Stimulated activated CD8-positive, alpha-beta memory T cell treated with anti-CD3 and anti-CD28 coated beads, Interleukin-2, amount 100 ng/mL, for 1 hour (primary cell): ENCODE results near the gene LACRT.
"Not testable (repeated sequence)": the region's sequence is repeated elsewhere in the genome, so short reads cannot be mapped to it uniquely, and the experiment has no call there.

Experiments
- DNase-seq, 2 donors: peaks; one replicate each; pipeline ENCODE4 v3.0.0-alpha.2; 2020; ENCODE audit warnings: low read depth in 2 of 2

The LACRT gene

GRCh38 chr12:54634795-54635194, at the start of gene LACRT:
Gene LACRT, minus strand, starts transcription at chr12:54634895. Its CDS starts 54 bp downstream, at chr12:54634841.
- DNase-seq = no peak

- DNase-seq = no peak
These were observed 48.7 kb upstream of the LACRT start for GRCh38 chr12:54683398-54683797.

- no peak for DNase-seq
These were observed 48.0 kb upstream of the LACRT start for GRCh38 chr12:54682674-54683073.

- no peak for DNase-seq
These were observed 45.7 kb upstream of the LACRT start for GRCh38 chr12:54680374-54680773.

GRCh38 chr12:54678131-54678530, 43.4 kb upstream of the LACRT start:
- DNase-seq = no peak

GRCh38 chr12:54667945-54668344, 33.2 kb upstream of the LACRT start:
- DNase-seq = no peak

GRCh38 chr12:54666008-54666407, 31.3 kb upstream of the LACRT start:
- no peak for DNase-seq

GRCh38 chr12:54665022-54665635, 30.4 kb upstream of the LACRT start:
- not testable (repeated sequence) for DNase-seq

- no peak for DNase-seq
These were observed 28.9 kb upstream of the LACRT start for GRCh38 chr12:54663603-54664002.

- DNase-seq = no peak
These were observed 27.3 kb upstream of the LACRT start for GRCh38 chr12:54662026-54662425.

GRCh38 chr12:54661048-54661447, 26.4 kb upstream of the LACRT start:
- DNase-seq = no peak

GRCh38 chr12:54660320-54660962, 25.7 kb upstream of the LACRT start:
- no peak for DNase-seq

GRCh38 chr12:54658306-54659264, 23.9 kb upstream of the LACRT start:
- DNase-seq = no peak

GRCh38 chr12:54657105-54657607, 22.5 kb upstream of the LACRT start:
- DNase-seq = no peak

GRCh38 chr12:54654926-54655325, 20.2 kb upstream of the LACRT start:
- DNase-seq = no peak

- no peak for DNase-seq
These were observed 18.3 kb upstream of the LACRT start for GRCh38 chr12:54653025-54653424.

GRCh38 chr12:54650889-54651288, 16.2 kb upstream of the LACRT start:
- DNase-seq = no peak

- DNase-seq = no peak
These were observed 15.7 kb upstream of the LACRT start for GRCh38 chr12:54650409-54650808.

GRCh38 chr12:54649825-54650224, 15.1 kb upstream of the LACRT start:
- no peak for DNase-seq

GRCh38 chr12:54648265-54648664, 13.6 kb upstream of the LACRT start, which contains the start of gene DCD:
Gene DCD, minus strand, starts transcription at chr12:54648365. Its CDS starts 62 bp downstream, at chr12:54648303.
- DNase-seq = no peak

- DNase-seq = no peak
These were observed 6.9 kb upstream of the LACRT start for GRCh38 chr12:54641554-54641953.

- DNase-seq = no peak
These were observed 6.4 kb upstream of the LACRT start for GRCh38 chr12:54641089-54641488.
